ENCODE measurements around the gene VWA3A.

GRCh38 chr16:22164482-22164881, 72.1 kb downstream of the VWA3A start:
- no peak for TF ChIP-seq CTCF (IDR thresholded peaks at IDR 0.05)
- TF ChIP-seq POLR2A (IDR thresholded peaks at IDR 0.05), result no peak
- TF ChIP-seq POLR2AphosphoS5 (IDR thresholded peaks at IDR 0.05), result no peak

Measured in breast epithelium (tissue), 3 donors.